Measurements from ENCODE around the gene AZI2. TPM values are rescaled to one million over a fixed set of nuclear protein-coding genes. Genes with fewer than 3 reads are reported as not detected.
A peak's percentile ranks its signal among the peaks of the same experiment; 100 is the strongest.

The AZI2 gene
- total and polyA plus RNA-seq, 2 experiments from 2014 or later: 24.5 to 28.6 TPM

- TF ChIP-seq ZNF462 (CRISPR knock-in tag; IDR thresholded peaks at IDR 0.05) (no peak), POLR2AphosphoS5 (IDR thresholded peaks at IDR 0.05; ENCODE audit: low read depth) (no peak), NANOG (IDR thresholded peaks at IDR 0.05; ENCODE audit: borderline replicate concordance) (no peak)
Measured at GRCh38 chr3:28320981-28321380, 27.6 kb downstream of the AZI2 start (continued).

GRCh38 chr3:28317438-28318022 lies 31.1 kb downstream of the AZI2 start:
- H3K4me2 ChIP-seq: no peak overlapping the region
- H2AFZ ChIP-seq: no peak overlapping the region
- Mint-ChIP-seq H3K36me3 (ENCODE audit: low read depth) (no peaks in the 10 kb centered on the region; the same call in 2 of the 3 replicates), H3K4me1 (peaks cover 8% of the 10 kb centered on the region; the same call in 2 of the 3 replicates), H3K4me3 (no peak overlapping the region), H3K27ac (no peak overlapping the region), H3K27me3 (ENCODE audit: insufficient read depth, low read depth, poor library complexity) (no peaks in the 10 kb centered on the region), H3K9me3 (no peaks in the 10 kb centered on the region)
- H3K4me1 ChIP-seq (ENCODE audit: insufficient read depth): no peaks in the 10 kb centered on the region
- DNase-seq (ENCODE audit: low spot score) (peak; percentile 74), ATAC-seq (peak; percentile 79)
- H3K27me3 ChIP-seq (ENCODE audit: insufficient read depth): no peaks in the 10 kb centered on the region
- H4K20me1 ChIP-seq (replicated peaks; ENCODE audit: insufficient read depth): no peaks in the 10 kb centered on the region; the same call in 1 of the 2 replicates
- no peaks in the 10 kb centered on the region for H3K9me2 ChIP-seq (ENCODE audit: insufficient read depth)
- no peaks in the 10 kb centered on the region for H3K36me3 ChIP-seq (ENCODE audit: insufficient read depth)
- peak; percentile 66 to 82 for TF ChIP-seq CTCF (conservative IDR thresholded peaks at IDR 0.05; ENCODE audit: low read depth in 2 of 2)
- TF ChIP-seq ETS1 (IDR thresholded peaks at IDR 0.05): no peak
- H3K27ac ChIP-seq (ENCODE audit: low read depth): no peak overlapping the region
- no peaks in the 10 kb centered on the region for H3K79me2 ChIP-seq (replicated peaks; ENCODE audit: insufficient read depth)
- no peaks in the 10 kb centered on the region for H3F3A ChIP-seq (replicated peaks; ENCODE audit: low read depth)
- no peak overlapping the region for H3K4me3 ChIP-seq

All from GM23338 (cell line).